ENCODE results near the gene DRG2. TPM values are rescaled to one million over a fixed set of nuclear protein-coding genes. Genes with fewer than 3 reads are reported as not detected.

Gene DRG2
- total and polyA plus RNA-seq, 2 of the 13 experiments (the other 11 are each of a cell fraction or from before 2014, with no cell fraction given): 20.1 to 26.6 TPM

GRCh38 chr17:18093616-18094408, 6.1 kb downstream of the DRG2 start (continued):
- TF ChIP-seq ZNF337 (CRISPR knock-in tag; IDR thresholded peaks at IDR 0.05; ENCODE audit: borderline replicate concordance, low read depth): no peak
- no peak for TF ChIP-seq REXO4 (CRISPR knock-in tag; IDR thresholded peaks at IDR 0.05; ENCODE audit: borderline replicate concordance)
- TF ChIP-seq STAG1 (CRISPR knock-in tag; IDR thresholded peaks at IDR 0.05): peak; percentile 37; the same call in 1 of the 2 replicates
- peak; percentile 52 for TF ChIP-seq SMC3 (IDR thresholded peaks at IDR 0.05; ENCODE audit: low read length)
- no peak for TF ChIP-seq ZNF138 (CRISPR knock-in tag; IDR thresholded peaks at IDR 0.05; ENCODE audit: low read depth)
- TF ChIP-seq, protein P1, sequence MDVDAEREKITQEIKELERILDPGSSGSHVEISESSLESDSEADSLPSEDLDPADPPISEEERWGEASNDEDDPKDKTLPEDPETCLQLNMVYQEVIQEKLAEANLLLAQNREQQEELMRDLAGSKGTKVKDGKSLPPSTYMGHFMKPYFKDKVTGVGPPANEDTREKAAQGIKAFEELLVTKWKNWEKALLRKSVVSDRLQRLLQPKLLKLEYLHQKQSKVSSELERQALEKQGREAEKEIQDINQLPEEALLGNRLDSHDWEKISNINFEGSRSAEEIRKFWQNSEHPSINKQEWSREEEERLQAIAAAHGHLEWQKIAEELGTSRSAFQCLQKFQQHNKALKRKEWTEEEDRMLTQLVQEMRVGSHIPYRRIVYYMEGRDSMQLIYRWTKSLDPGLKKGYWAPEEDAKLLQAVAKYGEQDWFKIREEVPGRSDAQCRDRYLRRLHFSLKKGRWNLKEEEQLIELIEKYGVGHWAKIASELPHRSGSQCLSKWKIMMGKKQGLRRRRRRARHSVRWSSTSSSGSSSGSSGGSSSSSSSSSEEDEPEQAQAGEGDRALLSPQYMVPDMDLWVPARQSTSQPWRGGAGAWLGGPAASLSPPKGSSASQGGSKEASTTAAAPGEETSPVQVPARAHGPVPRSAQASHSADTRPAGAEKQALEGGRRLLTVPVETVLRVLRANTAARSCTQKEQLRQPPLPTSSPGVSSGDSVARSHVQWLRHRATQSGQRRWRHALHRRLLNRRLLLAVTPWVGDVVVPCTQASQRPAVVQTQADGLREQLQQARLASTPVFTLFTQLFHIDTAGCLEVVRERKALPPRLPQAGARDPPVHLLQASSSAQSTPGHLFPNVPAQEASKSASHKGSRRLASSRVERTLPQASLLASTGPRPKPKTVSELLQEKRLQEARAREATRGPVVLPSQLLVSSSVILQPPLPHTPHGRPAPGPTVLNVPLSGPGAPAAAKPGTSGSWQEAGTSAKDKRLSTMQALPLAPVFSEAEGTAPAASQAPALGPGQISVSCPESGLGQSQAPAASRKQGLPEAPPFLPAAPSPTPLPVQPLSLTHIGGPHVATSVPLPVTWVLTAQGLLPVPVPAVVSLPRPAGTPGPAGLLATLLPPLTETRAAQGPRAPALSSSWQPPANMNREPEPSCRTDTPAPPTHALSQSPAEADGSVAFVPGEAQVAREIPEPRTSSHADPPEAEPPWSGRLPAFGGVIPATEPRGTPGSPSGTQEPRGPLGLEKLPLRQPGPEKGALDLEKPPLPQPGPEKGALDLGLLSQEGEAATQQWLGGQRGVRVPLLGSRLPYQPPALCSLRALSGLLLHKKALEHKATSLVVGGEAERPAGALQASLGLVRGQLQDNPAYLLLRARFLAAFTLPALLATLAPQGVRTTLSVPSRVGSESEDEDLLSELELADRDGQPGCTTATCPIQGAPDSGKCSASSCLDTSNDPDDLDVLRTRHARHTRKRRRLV (CRISPR knock-in tag; IDR thresholded peaks at IDR 0.05): no peak
- TF ChIP-seq JARID2 (CRISPR knock-in tag; IDR thresholded peaks at IDR 0.05; ENCODE audit: insufficient replicate concordance): no peak
- TF ChIP-seq ZNF44 (CRISPR knock-in tag; IDR thresholded peaks at IDR 0.05): no peak
- 0 out of 2 replicates have a peak, but pooled peaks have one; percentile 24 for TF ChIP-seq ZNF788 (CRISPR knock-in tag; IDR thresholded peaks at IDR 0.05; ENCODE audit: borderline replicate concordance)
- TF ChIP-seq, protein P2, sequence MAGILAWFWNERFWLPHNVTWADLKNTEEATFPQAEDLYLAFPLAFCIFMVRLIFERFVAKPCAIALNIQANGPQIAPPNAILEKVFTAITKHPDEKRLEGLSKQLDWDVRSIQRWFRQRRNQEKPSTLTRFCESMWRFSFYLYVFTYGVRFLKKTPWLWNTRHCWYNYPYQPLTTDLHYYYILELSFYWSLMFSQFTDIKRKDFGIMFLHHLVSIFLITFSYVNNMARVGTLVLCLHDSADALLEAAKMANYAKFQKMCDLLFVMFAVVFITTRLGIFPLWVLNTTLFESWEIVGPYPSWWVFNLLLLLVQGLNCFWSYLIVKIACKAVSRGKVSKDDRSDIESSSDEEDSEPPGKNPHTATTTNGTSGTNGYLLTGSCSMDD (CRISPR knock-in tag; IDR thresholded peaks at IDR 0.05): no peak
- TF ChIP-seq NFKBIZ (CRISPR knock-in tag; IDR thresholded peaks at IDR 0.05): no peak
- TF ChIP-seq ZNF441 (CRISPR knock-in tag; IDR thresholded peaks at IDR 0.05; ENCODE audit: borderline replicate concordance): no peak
- peak; percentile 20 for TF ChIP-seq TEAD3 (CRISPR knock-in tag; optimal IDR thresholded peaks at IDR 0.05; ENCODE audit: borderline replicate concordance)
- TF ChIP-seq BORCS8-MEF2B (CRISPR knock-in tag; IDR thresholded peaks at IDR 0.05): no peak
- peak; percentile 21; the same call in 1 of the 2 replicates for TF ChIP-seq BHLHE40 (IDR thresholded peaks at IDR 0.05; ENCODE audit: low read length)
- 0 out of 2 replicates have a peak, but pooled peaks have one; percentile 17 for TF ChIP-seq FOSL2 (CRISPR knock-in tag; IDR thresholded peaks at IDR 0.05)
- no peak for TF ChIP-seq RELA (CRISPR knock-in tag; IDR thresholded peaks at IDR 0.05)
- TF ChIP-seq GATAD1 (CRISPR knock-in tag; IDR thresholded peaks at IDR 0.05): no peak
- TF ChIP-seq HMGXB4 (CRISPR knock-in tag; IDR thresholded peaks at IDR 0.05; ENCODE audit: borderline replicate concordance in 1 of 2, low read depth in 1 of 2): peak in 1 of 2 experiments; percentile 44; a peak in 1 of 4 replicates
- TF ChIP-seq ZFAT (CRISPR knock-in tag; conservative IDR thresholded peaks at IDR 0.05): no peak
- no peak for TF ChIP-seq KAT8 (CRISPR knock-in tag; IDR thresholded peaks at IDR 0.05)
- peak; percentile 24 for TF ChIP-seq ZNF781 (CRISPR knock-in tag; IDR thresholded peaks at IDR 0.05; ENCODE audit: borderline replicate concordance, not compliant biosample characterization)
- no peak for TF ChIP-seq ZNF446 (CRISPR knock-in tag; IDR thresholded peaks at IDR 0.05)

Data from HepG2 (cell line).